ENCODE results near the gene MAPK12.

DNA sequence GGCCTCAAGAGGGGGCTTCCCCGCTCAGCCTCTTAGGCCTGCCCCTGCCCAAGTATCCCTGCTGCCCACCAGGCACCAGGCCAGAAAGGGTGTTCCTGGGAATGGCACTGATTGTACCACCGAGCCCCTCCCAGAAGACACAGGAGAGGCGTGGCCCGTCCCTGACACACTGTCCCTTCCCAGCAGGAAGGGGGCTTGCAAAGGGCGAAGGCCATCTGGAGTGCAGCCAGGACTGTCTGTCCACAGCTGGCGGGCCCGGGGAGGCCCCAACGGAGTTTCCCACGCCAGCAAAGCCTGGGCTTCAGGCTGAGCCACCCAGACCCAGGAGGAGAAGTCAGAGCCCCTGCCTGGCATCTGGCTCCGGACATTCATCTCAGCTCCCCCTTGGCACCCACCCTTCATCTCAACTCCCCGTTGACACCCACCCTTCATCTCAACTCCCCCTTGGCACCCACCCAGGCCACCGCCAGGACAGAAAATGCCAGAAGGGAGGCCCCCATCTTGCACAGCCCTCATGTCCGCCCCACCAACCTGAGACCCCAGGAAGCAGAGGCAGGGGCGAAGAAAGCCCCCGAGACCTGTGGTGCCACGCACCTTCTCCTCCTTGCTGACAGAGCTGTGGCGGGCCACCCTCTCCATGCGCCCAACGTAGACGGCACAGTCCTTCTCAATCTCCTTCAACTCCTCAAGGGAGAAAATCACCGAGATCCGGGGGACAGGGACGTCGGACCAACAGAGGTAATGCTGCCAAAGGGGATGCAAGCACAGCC is 36.1 kb downstream of the MAPK12 start:
- TF ChIP-seq, protein P1, sequence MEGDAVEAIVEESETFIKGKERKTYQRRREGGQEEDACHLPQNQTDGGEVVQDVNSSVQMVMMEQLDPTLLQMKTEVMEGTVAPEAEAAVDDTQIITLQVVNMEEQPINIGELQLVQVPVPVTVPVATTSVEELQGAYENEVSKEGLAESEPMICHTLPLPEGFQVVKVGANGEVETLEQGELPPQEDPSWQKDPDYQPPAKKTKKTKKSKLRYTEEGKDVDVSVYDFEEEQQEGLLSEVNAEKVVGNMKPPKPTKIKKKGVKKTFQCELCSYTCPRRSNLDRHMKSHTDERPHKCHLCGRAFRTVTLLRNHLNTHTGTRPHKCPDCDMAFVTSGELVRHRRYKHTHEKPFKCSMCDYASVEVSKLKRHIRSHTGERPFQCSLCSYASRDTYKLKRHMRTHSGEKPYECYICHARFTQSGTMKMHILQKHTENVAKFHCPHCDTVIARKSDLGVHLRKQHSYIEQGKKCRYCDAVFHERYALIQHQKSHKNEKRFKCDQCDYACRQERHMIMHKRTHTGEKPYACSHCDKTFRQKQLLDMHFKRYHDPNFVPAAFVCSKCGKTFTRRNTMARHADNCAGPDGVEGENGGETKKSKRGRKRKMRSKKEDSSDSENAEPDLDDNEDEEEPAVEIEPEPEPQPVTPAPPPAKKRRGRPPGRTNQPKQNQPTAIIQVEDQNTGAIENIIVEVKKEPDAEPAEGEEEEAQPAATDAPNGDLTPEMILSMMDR (IDR thresholded peaks at IDR 0.05), result no peak
- TF ChIP-seq POLR2A (IDR thresholded peaks at IDR 0.05), result no peak

All from thyroid gland (tissue), 4 donors.